Measurements from ENCODE around the gene STX3. TPM values are rescaled to one million over a fixed set of nuclear protein-coding genes. Genes with fewer than 3 reads are reported as not detected.
"Not testable (repeated sequence)": the region's sequence is repeated elsewhere in the genome, so short reads cannot be mapped to it uniquely, and the experiment has no call there.

Gene STX3
- total and polyA plus RNA-seq, 2 of the 4 experiments (the other 2 are of a cell fraction): 5.0 to 5.4 TPM

GRCh38 chr11:59816434-59816833 is 61.3 kb downstream of the STX3 start:
- POLR2A ChIA-PET (ENCODE audit: unreplicated experiment): not testable (repeated sequence)

More at GRCh38 chr11:59816434-59816833, 61.3 kb downstream of the STX3 start:
- DNase-seq; H2BK15ac ChIP-seq (ENCODE audit: low read depth, low read length); H3K4me2 ChIP-seq (ENCODE audit: low read depth, low read length); H3K56ac ChIP-seq (ENCODE audit: extremely low read depth, insufficient read depth, low read length); H2BK120ac ChIP-seq (ENCODE audit: low read depth, low read length); dilution Hi-C loops (cut with HindIII; ENCODE audit: low sequenced_read_pairs, unreplicated experiment); H3K23ac ChIP-seq (ENCODE audit: low read depth, low read length); H3K36me3 ChIP-seq (ENCODE audit: control insufficient read depth, insufficient read depth, low read length); H3K14ac ChIP-seq (replicated peaks; ENCODE audit: low read depth, low read length); H2AFZ ChIP-seq (replicated peaks; ENCODE audit: low read length, poor library complexity); intact Hi-C loops (cut with micrococcal nuclease); H3K79me1 ChIP-seq (ENCODE audit: low read depth in 1 of 2, low read length in 2 of 2); H4K91ac ChIP-seq (ENCODE audit: insufficient read depth, low read depth, low read length); H2AK9ac ChIP-seq (replicated peaks; ENCODE audit: low read depth, low read length, poor library complexity); in situ Hi-C loops (cut with MboI; ENCODE audit: low sequenced_read_pairs); H3K9ac ChIP-seq (ENCODE audit: low read depth, low read length); H2BK20ac ChIP-seq (ENCODE audit: low read depth, low read length); H2BK5ac ChIP-seq (ENCODE audit: low read depth, low read length, poor library complexity, severe bottlenecking); H3K9me3 ChIP-seq (ENCODE audit: control insufficient read depth, insufficient read depth, low read length); H2AK5ac ChIP-seq (ENCODE audit: low read depth, low read length); H3K27me3 ChIP-seq (ENCODE audit: control insufficient read depth, insufficient read depth, low read length); H4K20me1 ChIP-seq (ENCODE audit: insufficient read depth, low read length); H3K27ac ChIP-seq (ENCODE audit: insufficient read depth, low read length); H4K8ac ChIP-seq (ENCODE audit: low read depth in 2 of 2, low read length in 2 of 2); H4K5ac ChIP-seq (ENCODE audit: low read depth, low read length); H3K4me3 ChIP-seq (ENCODE audit: insufficient read depth, low read depth, low read length); H3K4me1 ChIP-seq (ENCODE audit: control insufficient read depth, insufficient read depth, low read length); BruUV-seq (replicated peaks); H3K4ac ChIP-seq (ENCODE audit: low read depth, low read length); H3K18ac ChIP-seq (ENCODE audit: low read depth, low read length); H3K9me1 ChIP-seq (ENCODE audit: insufficient read depth, low read length); ATAC-seq (ENCODE audit: low read depth): not testable (repeated sequence)
- CTCF ChIA-PET: interaction anchor here (0.6 kb wide), 1 partner anchor 377 kb away, joined by 4 read pairs; no protein-coding TSS in a partner anchor
- WGBS, 2 experiments (ENCODE audit: extremely low coverage in 2 of 2, insufficient read length in 1 of 2): no CpG with 5 or more reads among the region's 1 CpG
